ENCODE measurements around the gene CHST8.

GRCh38 chr19:33747273-33747672, 125.5 kb downstream of the CHST8 start:
- TF ChIP-seq POLR2A (IDR thresholded peaks at IDR 0.05) (no peak), CTCF (IDR thresholded peaks at IDR 0.05) (no peak)
